Activated CD8-positive, alpha-beta memory T cell treated with anti-CD3 and anti-CD28 coated beads, Interleukin-2, amount 50 U/mL, for 24 hours (primary cell): Measurements from ENCODE around the gene MAGI2.

Experiments used
- DNase-seq: peaks from one replicate; pipeline ENCODE4 v3.0.0-alpha.2; 2020; ENCODE audit errors: extremely low read depth

The MAGI2 gene

GRCh38 chr7:78489476-78490240 is 963.8 kb downstream of the MAGI2 start:
- no peak for DNase-seq

DNA sequence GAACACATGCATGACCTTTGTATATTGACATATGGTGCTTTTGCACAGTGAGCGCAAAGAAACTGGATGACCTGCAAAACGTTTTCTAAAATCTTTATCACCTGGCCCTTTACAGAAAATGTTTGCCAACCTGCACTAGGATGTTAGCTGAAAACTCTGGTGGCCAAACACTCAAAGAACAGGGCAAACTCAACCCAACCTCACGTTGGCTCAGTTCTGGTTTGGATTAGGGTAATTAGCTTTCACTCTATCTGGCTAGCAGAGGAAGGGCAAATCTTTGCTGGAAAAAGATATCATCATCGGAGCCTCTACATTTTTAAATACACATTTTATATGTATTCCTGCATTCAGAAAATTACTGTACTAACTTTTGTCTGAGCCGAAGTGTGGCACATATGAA is 966.0 kb downstream of the MAGI2 start:
- DNase-seq, result no peak

- DNase-seq, result no peak
Observed at GRCh38 chr7:78479348-78479747, 974.1 kb downstream of the MAGI2 start.

- no peak for DNase-seq
Observed at GRCh38 chr7:78476851-78477405, 976.5 kb downstream of the MAGI2 start.

DNA sequence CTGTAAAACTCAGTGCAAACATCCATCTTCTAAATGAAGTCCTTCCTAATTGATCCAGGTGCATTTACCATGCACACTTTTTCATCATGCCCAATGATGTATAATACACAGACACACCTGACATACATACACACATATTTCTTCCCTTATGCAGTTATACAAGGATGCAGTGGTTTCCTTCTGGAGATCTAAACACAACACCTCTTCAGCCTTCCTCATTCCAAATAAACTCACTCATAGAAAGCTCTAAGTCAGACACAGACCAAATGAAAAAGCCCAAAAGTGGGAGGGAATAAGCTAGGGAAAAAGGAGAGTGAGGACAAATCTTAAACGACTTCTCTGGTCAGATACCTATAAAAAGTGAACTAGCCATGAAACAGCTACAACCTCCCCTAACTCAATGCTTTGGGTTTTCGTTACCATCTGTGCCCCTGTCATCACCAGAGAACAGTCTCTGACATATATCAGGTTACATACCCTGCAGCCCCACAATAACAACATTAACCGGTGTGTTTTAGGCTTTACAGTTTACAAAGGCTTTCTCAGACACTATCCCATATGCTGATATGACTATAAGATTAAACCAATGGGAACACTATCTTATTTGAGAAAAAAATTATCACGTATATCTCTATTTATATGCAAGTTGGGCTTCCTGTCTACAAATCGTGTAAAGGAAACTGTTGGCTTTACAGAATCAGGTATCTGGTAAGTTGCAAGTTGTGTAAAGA is 979.7 kb downstream of the MAGI2 start:
- DNase-seq, result no peak

GRCh38 chr7:78473021-78473420 is 980.4 kb downstream of the MAGI2 start:
- no peak for DNase-seq

GRCh38 chr7:78472519-78472918 is 980.9 kb downstream of the MAGI2 start:
- no peak for DNase-seq

DNA sequence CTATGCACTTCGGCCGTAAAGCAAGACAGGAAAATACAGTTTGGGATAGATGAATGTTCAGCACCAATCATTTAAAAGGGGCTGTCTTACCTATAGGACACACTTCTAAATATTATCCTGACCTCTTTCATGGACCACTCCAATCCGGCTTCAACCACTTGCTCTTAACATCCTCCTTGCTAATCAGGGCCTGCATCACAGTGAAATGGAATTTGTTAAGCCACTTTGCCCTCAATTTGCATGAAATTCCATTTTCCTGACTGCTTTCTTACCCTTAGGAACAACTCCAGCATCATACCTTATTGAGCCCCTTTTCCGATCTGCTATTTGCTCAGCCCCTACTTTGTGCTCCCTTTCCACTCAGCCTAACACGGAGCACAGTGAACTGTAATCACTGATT is 987.6 kb downstream of the MAGI2 start:
- DNase-seq, result no peak

DNA sequence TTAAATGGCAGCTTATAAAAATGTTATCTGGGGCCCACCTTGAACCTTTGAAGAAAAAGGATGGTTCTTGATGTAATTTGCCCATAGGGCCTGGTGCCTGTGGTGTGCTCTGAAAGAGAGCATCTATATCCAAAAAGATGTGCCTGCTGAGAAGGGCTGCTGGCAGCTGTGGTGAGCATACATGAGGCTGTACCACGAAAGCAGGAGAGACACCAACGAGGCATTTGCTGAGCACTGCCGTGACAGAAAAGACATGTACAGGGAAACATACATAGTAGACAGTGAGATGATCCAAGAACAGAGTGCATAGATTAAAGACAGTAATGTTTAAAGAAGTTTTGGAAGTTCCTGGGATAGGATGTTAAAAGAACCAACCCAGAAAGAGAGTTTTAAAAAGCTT is 990.4 kb downstream of the MAGI2 start:
- DNase-seq, result no peak

GRCh38 chr7:78450706-78451105 is 1002.8 kb downstream of the MAGI2 start:
- no peak for DNase-seq

- no peak for DNase-seq
Observed at GRCh38 chr7:78448911-78449310, 1004.6 kb downstream of the MAGI2 start.

GRCh38 chr7:78444267-78444666 is 1009.2 kb downstream of the MAGI2 start:
- no peak for DNase-seq

DNA sequence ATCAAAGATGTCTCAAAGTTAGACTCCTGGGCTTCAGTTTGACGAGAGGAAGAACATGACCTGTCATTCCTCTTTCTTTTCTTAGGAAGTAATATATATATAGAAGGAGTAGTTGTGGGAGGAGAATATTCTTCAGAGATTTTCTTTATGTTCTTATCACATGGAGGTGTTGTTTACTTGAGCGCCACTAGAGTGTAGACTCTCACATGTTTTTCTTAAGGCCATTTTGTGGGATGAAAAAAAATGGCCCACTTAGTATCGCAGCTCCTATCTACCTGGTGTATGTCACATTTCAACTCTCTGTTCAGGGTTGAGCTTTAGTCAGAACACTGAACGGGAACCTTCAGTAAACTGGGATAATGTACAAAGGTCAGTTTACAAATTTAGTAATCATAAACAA is 1009.7 kb downstream of the MAGI2 start:
- DNase-seq, result no peak

DNA sequence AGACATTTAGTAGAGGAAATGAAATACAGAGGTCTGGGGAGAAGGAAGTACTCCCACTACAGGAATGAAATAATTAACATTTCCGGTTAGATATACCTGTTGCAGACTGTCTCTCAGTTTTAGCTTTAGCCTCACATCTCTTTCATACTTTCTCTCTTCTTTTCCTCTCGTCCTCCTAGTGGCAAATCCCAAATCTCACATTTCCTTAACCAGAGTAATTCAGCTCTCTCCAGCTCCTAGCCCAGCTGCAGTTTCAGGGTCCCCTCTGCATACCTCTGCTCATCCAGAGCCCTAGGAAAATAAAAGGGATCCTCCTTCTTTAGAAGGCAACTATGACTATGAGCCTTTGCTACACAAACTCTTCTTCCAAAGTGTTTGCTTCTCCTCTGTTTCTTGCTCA is 1011.7 kb downstream of the MAGI2 start:
- no peak for DNase-seq

GRCh38 chr7:78438433-78438832 is 1015.0 kb downstream of the MAGI2 start:
- DNase-seq, result no peak

GRCh38 chr7:78437118-78437517 is 1016.3 kb downstream of the MAGI2 start:
- no peak for DNase-seq

DNA sequence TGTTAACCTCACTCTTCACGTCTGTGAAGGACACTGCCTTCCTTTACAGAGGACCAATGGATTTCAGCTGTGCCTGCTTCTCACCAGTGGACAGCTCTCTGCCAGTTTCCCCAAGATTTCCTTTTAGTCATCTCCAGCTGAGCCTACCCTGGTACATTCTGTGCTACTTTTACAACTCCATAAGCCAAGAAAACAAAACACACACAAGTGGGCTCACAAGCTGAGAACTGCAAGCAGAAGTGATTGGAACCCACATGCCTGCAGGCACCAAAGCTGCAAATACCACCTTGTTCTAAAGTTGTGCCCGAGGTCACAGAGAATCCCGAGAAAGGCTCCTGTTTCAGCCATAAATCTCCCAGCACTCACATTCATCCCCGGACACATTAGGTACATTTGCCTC is 1018.1 kb downstream of the MAGI2 start:
- DNase-seq, result no peak

GRCh38 chr7:78434281-78434680 is 1019.2 kb downstream of the MAGI2 start:
- no peak for DNase-seq

DNA sequence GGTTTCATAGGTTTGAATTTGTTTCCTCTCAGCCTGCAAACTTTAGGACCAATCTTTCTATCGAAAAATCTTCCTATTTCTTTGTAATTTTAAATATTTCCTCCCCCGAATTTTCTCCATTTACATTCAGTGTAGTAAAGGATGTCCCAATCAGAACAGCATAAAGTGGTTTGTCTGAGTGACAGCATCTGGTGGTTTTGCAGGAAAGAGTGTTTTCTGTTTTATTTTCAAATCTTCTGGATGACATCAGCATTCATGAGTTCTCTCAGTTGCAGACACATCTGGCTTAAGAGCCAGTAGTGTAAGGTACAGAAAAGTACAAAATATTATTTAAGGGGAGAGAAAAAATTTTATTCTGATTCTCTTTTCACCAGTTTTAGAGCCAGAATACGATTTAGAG is 1020.0 kb downstream of the MAGI2 start:
- no peak for DNase-seq

DNA sequence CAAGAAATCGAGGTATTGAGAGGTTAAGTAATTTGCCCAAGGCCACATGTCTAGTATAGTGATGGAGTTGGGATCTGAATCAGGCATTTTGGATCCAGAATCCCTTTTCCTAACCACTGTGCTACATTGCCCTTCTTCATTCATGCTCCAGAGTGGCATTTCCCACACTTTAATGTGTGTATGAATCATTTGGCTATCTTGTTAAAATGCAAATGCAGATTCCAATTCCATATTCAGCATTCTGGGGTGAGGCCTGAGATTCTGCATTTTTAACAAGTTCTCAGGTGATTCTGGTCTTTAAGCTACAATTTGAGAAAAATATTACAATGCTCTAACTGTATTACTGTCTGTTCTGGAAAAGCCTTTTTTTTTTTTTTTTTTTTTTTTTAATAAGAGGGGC is 1023.6 kb downstream of the MAGI2 start:
- no peak for DNase-seq

DNA sequence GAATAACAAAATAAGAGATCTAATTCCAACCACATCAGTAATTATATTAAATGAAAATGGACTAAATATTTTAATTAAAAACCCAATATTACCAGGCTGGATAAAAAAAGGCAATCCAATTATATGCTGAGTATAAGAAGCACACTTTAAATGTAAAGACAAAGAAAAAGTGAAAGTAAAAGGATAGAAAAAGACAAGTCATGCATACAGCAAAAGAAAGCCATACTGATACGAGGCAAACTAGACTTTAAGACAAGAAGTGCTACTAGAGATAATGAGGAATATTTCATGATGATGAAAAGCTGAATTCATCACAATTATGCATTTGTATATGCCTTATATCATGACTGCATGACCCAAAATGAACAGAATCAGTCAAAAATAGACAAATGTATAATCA is 1026.3 kb downstream of the MAGI2 start:
- DNase-seq, result no peak

GRCh38 chr7:78420001-78420400 is 1033.5 kb downstream of the MAGI2 start:
- no peak for DNase-seq

- no peak for DNase-seq
Observed at GRCh38 chr7:78417180-78417853, 1036.2 kb downstream of the MAGI2 start.
